OCI-LY7 (cell line): Measurements from ENCODE around the gene MTA3.

ENCODE experiments used
- CTCF ChIP-seq: fragments of 200-600 bp; sonication (generic); conservative IDR thresholded peaks from 2 replicates; pipeline ENCODE4 v1.5.1; 2014; ENCODE audit warnings: mild to moderate bottlenecking, antibody characterized with exemption, low read length, moderate library complexity, mixed read lengths
- EZH2phosphoT487 ChIP-seq: fragments of 200-600 bp; sonication (generic); IDR thresholded peaks from 2 replicates; pipeline ENCODE4 v1.6.1; 2018; ENCODE audit warnings: low read depth, borderline replicate concordance, mild to moderate bottlenecking, mixed run types, antibody characterized with exemption, low read length, moderate library complexity, mixed read lengths

- no peak for TF ChIP-seq CTCF
- no peak for TF ChIP-seq EZH2phosphoT487
Observed at GRCh38 chr2:42797281-42797680, 228.8 kb downstream of the MTA3 start.
